ENCODE data around the gene ZNF423. TPM values are rescaled to one million over a fixed set of nuclear protein-coding genes. Genes with fewer than 3 reads are reported as not detected.

ZNF423 gene
- total RNA-seq, 1 donor from 2014 or later = 0.72 TPM

- no peak for ATAC-seq
Measured at GRCh38 chr16:49466881-49467280, 389.0 kb downstream of the ZNF423 start.

GRCh38 chr16:49466529-49466831 lies 389.4 kb downstream of the ZNF423 start:
- no peak for ATAC-seq

GRCh38 chr16:49465661-49466528 lies 390.0 kb downstream of the ZNF423 start:
- no peak for ATAC-seq

GRCh38 chr16:49464877-49465504 lies 390.9 kb downstream of the ZNF423 start:
- ATAC-seq = no peak

- ATAC-seq = no peak
Measured at GRCh38 chr16:49464093-49464492, 391.8 kb downstream of the ZNF423 start.

GRCh38 chr16:49463529-49463928 lies 392.4 kb downstream of the ZNF423 start:
- ATAC-seq = no peak

DNA sequence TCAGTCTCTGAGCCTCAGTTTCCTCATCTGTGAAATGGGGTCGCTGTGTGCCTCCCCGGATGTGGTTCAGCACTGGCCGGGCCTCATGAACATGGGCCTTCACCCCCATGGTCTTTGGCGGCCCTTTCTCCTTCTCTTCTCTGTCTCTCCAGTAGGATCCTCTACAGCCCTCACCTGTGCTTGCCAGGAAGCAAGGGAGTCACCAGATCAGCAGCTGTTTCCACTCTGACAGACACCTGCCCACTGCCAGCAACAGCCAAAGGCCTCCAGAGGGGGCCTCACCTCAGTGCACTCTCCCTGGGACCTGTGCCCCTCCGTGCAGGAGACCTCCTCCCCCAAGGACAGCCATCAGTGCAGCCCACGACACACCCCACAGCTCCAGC lies 392.9 kb downstream of the ZNF423 start:
- no peak for ATAC-seq

DNA sequence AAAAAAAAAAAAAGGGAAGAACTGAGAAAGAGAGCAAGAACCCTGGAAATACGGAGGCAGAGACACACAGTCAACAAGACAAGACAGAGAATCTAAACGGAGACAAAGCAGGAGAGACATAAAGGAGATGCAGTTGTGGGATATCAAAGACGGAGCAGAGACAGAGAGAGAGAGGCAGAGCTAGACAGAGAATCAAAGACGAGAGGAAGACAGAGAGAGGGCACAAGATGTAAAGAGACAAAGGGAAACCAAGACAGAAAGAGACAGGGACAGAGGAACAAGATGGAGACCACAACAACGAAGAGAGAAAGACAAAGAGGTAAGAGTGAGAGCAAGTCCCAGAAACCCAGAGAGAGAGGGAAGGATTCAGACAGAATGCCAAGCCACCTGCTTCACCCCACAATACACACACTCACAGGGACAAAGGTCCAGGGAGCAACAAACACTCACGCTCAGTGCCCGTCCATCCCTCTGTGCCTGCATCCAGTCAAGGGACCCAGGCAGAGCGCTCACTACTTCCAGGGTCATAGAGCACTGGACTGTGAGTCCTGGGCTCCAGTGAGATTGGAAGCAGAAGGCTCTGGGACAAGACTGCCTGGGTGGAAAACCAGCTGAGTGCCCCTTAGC lies 393.4 kb downstream of the ZNF423 start:
- ATAC-seq = no peak

DNA sequence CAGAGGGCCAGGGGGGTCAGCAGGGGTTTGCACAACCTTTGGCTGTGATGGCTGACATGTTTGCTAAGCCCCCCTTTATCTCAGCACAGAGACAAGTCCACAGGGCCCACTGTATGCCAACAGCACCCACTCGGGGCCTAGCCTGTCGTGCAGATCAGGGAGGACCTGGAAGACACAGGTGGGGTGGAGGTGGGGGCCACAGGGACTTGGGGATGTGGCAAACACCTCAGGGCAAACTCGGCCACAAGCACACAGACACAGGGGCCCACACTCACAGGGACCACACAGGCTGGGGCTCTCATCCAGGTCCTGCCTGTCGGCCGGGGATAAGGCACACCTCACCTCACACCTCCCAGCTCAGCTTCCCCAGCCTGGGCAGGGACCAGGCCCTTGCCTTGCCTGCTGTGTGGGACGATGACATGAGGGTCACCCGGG lies 394.4 kb downstream of the ZNF423 start:
- ATAC-seq = no peak

DNA sequence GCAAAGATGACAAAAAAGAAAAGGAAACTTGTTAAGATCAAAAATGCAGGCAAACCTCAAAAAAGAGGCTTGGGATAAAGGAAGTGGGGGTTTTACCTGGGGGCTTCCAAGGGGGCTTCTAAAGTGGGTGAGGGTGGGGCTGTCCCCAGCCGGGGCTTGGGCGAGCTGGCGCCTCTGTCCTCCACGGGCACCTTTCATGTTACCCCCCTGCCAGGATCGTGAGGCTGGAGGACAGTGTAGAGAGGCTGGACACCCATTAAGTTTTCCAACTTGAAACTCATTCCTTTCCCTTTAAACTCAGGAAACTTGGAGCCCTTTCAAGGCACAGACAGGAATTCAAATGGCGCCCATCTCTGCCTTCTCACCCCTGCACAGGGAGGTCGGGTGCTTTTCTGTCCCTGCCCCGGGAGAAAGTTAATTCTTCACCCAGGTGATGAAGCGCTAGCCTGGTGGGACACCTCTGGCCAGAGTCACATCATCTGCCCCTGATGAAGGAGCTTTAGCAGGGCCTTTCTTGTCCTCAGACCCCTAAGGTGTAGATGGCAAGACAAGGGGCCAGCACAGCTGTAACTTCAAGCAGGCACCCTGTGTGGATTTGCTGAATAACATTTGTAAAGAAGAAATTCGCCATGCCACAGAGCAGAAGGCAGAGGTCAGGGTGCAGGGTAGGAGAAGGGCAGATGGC lies 395.0 kb downstream of the ZNF423 start:
- no peak for ATAC-seq

DNA sequence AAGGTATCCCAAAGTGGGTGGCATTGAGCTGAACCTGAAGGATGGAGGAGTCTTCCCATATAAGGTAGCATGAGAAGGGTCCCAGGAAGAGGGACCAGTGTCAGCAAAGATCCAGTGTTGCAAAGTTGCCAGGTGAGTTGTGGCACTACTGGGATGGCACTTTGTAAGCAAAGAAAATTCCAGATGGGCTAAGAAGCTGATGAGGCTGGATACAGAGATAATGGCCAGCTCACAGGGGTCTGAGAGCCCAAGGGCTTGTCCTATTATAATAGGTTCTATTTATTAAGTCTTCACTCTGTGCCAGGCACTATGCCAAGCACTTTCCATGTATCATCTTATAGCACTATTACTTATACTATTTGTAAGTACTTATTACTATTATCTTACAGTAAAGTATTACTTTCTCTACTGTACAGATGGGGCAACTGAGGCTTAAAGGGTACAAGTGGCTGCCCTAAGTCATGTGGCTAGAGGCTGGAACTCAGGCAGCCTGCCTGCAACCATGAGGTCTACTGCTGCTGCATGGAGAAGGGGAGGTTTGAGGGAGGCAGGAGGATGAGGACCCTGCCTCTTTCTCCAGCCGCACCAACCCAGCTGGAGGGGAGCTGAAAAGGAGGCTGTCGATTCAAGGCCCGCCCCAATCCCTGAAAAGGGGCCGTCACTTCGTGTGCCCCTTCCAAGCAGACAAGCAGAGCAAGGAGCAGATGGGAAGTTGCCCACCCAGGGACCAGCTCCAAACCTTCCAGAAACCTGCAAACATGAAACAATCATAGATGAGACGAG lies 395.8 kb downstream of the ZNF423 start:
- ATAC-seq = no peak

DNA sequence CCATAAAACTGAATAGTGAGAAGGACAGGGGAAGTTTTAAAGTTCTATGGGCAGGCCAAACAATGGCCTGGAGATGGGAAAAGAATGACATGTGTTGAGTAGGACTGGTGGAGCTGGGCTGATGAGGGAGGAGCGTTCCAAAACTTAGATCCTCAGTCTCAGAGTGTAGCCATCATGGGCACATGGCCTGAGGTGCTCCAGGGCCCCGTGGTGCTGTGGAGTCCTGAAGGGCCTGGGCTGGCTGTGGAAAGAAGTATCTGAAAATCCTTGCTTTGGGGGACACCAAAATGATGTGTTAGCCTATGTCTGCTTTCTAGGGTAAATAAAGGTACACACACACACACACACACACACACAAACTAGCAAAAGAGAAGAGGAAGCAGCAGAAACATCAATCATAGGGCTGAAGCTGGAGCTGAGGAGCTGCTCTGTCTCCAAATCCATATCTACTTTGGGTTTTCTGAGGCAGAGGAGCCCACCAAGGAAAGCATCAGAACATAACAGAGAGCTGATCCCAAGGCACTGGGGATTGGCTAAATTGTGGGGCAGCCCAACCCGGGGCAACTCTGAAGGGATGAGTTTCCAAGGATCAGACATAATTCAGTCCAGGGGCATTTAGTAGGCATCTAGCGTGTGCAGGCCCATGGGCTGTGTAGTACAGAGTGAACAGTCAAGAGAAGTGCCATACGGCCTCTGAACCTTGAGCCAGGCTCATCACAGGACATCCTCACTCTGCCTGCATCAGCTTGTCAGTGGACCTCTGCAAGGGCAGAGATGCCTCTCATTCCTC lies 397.1 kb downstream of the ZNF423 start:
- ATAC-seq = no peak

- no peak for ATAC-seq
Measured at GRCh38 chr16:49458243-49458642, 397.7 kb downstream of the ZNF423 start.

DNA sequence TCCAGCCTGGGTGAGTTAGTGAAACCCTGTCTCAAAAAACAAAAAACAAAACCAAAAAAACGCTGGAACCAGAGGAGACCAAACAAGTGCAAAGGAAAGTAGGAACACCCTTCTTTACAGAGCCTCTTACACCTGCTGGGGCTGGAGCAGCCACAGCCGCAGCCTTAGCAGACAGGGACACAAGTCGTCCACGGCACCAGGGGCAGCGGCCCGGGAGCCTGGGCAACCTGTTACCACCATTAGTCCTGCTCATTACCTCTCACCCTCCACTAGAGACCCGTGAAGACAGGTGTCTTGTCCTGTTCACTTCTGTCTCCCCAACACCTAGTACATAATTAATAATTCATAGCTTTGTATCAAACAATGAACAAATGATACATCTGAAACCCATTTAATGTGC lies 398.7 kb downstream of the ZNF423 start:
- no peak for ATAC-seq

DNA sequence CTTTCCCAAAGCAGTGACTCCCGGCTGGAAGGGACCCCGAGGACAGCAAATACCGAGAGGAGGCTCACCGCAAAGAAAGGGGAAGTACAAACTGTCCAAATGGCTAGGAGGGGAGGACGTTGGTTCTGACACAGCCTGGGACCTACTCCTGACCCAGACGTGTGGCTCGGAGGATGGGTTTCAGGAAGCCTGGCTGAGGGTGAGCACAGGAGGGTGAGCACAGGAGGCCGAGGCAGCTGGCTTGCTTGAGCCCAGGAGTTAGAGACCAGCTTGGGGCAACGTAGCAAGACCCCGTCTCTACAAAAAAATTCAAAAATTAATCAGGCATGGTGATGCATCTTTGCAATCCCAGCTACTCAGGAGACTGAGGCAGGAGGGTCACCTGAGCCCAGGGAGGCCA lies 399.1 kb downstream of the ZNF423 start:
- no peak for ATAC-seq

DNA sequence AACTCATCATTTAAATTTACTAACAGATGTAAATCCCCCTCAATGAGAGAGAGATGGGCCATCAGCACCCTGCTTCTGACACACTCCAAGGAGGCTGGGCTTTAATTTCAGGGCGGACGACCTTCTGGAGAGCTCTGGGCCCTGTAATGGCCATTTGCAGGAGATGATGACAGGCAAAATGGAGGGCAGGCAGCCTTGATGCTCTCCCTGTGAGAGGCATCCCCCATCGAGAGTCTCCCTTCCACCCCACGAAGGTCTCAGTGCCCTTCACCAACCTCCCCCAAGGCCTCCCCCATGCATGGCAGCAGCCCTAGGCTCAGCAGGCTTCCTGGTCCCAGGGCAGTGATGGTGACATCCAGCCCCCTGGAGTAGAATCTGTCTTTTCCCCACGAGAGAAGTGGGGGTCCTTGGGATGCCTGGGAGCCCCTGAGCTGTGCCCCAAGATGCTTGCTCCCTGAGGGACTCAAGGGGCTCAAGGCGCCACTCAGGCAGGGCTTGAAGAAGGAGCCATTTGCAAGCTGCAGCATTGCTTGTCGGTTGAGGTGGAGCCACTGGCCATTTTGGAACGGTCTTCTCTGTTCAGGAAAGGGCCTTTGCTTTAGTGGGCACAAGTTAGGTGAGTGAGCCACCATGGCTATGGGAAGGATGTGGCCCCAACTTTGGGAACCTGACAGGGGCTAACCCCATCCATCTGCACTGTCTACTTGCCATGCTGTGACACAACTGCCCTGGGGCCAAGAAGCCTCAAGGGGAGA lies 399.7 kb downstream of the ZNF423 start:
- no peak for ATAC-seq

DNA sequence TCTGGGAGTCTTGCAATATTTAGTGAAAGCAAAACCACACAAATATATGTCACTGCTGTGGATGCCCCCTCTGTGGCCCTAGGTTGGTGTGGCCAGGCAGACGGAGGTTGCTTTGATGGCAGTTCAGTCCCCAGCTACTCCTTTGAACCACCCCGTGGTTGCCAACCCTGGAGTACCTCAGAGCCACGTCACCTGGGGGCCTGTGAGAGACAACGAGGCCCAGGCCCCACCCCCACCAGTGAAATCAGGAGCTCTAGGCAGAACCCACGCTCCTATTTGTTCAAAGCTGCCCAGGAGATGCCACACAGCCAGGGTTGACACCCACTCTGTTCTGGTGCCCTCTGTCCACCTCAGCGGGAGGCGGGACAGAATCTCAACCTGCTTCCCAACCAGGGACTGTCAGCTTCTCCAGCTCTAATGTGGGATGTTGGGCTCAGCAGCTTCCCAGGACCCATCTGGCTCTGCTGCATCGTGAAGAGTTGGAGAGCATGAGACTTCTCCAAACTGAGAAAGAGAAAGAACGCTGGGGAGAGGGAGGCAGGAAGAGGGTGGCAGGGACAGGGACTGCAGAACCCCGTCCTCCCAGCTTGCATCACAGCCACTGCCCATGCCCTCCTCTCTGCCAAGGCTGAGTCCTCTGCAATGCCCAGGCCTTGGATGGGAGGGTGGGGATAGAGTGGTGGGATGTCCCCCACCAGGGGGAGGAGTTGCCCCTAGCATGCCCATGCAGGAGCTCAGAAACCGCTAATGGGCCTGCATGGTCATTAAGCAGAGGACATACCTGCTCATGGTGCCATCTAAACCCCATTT lies 400.5 kb downstream of the ZNF423 start:
- no peak for ATAC-seq

DNA sequence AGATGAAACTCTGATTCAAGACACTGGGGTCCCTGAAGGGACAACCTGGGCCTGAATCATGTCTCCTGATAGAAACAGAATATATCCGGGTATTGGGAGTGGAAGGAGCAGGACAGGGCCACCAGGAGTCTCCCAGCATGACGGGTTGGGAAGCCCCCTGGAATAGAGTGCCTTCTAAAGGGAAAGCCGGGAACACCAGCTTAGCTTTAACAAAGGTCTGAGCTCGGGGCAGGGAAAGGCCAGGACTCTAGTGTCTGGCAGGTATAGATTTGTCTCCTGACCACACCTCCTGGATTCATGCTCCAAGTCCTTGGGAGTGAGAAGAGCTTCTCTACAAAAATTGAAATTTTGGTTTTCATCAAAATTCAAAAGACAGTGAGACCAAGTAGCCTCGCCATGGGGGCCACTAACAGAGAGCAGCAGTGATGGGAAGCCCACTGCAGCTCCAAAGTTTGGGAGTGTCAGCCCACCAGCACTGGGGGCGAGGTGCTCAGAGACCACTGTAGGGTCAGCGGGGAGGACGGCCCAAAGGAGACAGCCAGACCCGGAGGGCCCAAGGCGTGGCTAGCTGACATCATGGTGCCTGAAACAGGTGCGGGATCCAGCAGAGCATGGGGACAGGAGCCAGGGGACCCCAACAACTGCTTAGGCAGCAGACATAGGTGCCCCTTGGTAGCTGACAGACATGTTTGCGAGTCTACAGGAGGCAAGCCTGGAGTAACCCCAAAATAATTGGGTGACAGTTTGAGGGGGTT lies 401.3 kb downstream of the ZNF423 start:
- ATAC-seq = no peak

DNA sequence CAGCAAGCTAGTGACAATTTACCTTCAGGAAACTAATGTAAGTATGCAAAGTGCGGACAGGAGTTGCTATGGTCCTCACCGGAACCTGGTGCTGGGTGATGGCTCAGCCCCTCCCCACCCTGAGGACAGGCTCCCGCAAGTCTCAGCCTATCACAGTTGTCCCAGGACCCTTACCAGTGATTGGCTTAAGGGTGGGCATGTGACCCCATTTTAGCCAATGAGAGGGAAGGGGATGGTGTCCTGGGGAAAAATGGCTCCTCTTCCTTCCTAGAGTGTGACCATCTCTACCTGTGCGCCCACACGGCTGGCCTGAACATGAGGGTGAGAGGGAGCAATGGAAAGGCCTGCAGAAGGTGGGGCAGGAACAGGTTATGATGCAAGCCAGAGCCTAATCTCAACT lies 401.9 kb downstream of the ZNF423 start:
- no peak for ATAC-seq
